Measurements from ENCODE around the gene P4HTM. TPM values are rescaled to one million over a fixed set of nuclear protein-coding genes. Genes with fewer than 3 reads are reported as not detected.

Gene P4HTM
- total and polyA plus RNA-seq, 2 donors (not counting 1 experiment from before 2014, with no cell fraction given) = 48.5 to 70.6 TPM

DNA sequence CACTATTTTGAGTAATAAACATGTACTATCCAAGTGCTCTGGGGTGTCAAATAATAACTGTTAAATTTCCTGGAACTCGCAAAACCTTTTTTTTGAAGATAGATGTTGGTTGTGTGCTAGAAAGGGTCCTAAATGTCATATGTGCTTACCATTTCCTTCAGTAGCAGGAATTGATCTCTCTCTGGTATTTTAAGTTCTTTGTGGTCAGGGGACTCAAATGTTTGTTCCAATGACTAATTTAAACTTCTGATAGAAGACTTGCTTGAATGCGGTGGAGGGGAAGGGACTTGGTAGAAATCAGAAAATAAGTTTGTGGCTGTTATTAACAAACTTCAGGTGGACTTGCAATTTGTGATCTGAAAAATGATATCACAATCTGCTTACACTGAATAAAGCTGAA lies 44.6 kb upstream of the P4HTM start:
- TF ChIP-seq EZH2 (IDR thresholded peaks at IDR 0.05; ENCODE audit: borderline replicate concordance, insufficient read depth, low read depth, low read length, poor library complexity, severe bottlenecking) = no peak
- TF ChIP-seq, protein P1, sequence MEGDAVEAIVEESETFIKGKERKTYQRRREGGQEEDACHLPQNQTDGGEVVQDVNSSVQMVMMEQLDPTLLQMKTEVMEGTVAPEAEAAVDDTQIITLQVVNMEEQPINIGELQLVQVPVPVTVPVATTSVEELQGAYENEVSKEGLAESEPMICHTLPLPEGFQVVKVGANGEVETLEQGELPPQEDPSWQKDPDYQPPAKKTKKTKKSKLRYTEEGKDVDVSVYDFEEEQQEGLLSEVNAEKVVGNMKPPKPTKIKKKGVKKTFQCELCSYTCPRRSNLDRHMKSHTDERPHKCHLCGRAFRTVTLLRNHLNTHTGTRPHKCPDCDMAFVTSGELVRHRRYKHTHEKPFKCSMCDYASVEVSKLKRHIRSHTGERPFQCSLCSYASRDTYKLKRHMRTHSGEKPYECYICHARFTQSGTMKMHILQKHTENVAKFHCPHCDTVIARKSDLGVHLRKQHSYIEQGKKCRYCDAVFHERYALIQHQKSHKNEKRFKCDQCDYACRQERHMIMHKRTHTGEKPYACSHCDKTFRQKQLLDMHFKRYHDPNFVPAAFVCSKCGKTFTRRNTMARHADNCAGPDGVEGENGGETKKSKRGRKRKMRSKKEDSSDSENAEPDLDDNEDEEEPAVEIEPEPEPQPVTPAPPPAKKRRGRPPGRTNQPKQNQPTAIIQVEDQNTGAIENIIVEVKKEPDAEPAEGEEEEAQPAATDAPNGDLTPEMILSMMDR (IDR thresholded peaks at IDR 0.05) = no peak
- no peak overlapping the region for H3K4me2 ChIP-seq (replicated peaks; ENCODE audit: low read depth, low read length, poor library complexity, severe bottlenecking)
- ChIA-PET POLR2A (no interaction called here), CTCF (interaction anchor here (1.2 kb wide), 1 partner anchor 209 kb away, joined by 4 read pairs; no protein-coding TSS in a partner anchor)
- 50% methylated on average over 1 of the region's 2 CpGs for WGBS (ENCODE audit: insufficient coverage)
- H3K36me3 ChIP-seq (replicated peaks in 1 of 2; ENCODE audit: control extremely low read depth in 1 of 2, control insufficient read depth in 1 of 2, extremely low read depth in 1 of 2, insufficient read depth in 2 of 2, low read length in 1 of 2) = peaks cover 3 to 12% of the 10 kb centered on the region in 2 experiments
- Mint-ChIP-seq H3K4me3 (no peak overlapping the region), H3K4me1 (peaks cover 24% of the 10 kb centered on the region), H3K9me3 (ENCODE audit: insufficient read depth) (no peaks in the 10 kb centered on the region), H3K27me3 (no peaks in the 10 kb centered on the region), H3K27ac (peak overlapping the region; percentile 2)
- peaks cover 23% of the 10 kb centered on the region for H3K79me2 ChIP-seq (ENCODE audit: control insufficient read depth, insufficient read depth, low read length)
- no peak overlapping the region for H2AFZ ChIP-seq (ENCODE audit: insufficient read depth, low read depth, low read length, poor library complexity, severe bottlenecking)
- no peaks in the 10 kb centered on the region for H3K27me3 ChIP-seq (replicated peaks in 1 of 4; ENCODE audit: control extremely low read depth in 1 of 4, control insufficient read depth in 3 of 4, insufficient read depth in 4 of 4, low read length in 3 of 4)
- peak overlapping the region in 1 of 2 donors; percentile 3 for H3K27ac ChIP-seq (ENCODE audit: low read length in 2 of 2)
- ATAC-seq (ENCODE audit: low read depth) (no peak), DNase-seq (no peak)
- no peak overlapping the region for H3K4me3 ChIP-seq (ENCODE audit: control extremely low read depth in 1 of 5, extremely low read depth in 1 of 5, insufficient read depth in 1 of 5, low read depth in 2 of 5, low read length in 4 of 5)
- no peak overlapping the region for H3K9ac ChIP-seq (ENCODE audit: low read length)
- H4K20me1 ChIP-seq (ENCODE audit: control insufficient read depth, insufficient read depth, low read length, poor library complexity, severe bottlenecking) = peaks cover 4% of the 10 kb centered on the region
- intact Hi-C loops (cut with micrococcal nuclease) = no loop called here
- H3K4me1 ChIP-seq (ENCODE audit: control insufficient read depth in 2 of 2, insufficient read depth in 2 of 2, low read length in 2 of 2) = peaks cover 0 to 7% of the 10 kb centered on the region in 2 donors
- H3K9me3 ChIP-seq (ENCODE audit: control extremely low read depth in 1 of 3, control insufficient read depth in 2 of 3, insufficient read depth in 1 of 3, low read length in 2 of 3) = no peaks in the 10 kb centered on the region

DNA sequence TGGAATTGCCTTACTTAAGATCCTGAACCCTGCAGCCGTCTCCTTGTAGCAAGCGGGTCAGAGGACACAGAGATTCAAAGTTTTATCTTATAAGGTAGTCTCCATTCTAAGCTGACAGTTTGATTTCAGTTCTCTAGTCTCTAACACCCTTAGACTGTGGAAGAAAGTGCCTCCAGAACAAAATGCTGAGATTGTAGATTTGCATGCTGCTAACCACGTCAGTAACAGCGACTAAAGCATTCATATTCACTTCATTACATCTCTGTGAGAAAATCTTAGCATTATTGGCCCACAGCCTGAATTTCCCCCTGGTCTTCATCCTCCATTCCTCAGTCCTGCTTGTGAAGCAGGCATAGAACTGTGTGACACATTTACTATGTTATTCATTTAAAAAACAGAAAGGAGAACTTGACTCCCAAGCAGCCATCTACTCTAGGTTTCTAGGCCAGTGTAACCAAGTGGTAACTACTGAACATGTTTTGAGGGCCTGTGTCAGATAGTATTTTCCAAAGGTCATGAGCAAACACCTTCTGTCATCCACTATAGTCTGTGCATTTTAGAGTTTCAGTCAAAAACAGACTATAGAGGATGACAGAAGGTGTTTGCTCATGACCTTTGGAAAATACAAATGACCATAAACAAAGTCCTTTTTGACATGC lies 44.0 kb upstream of the P4HTM start:
- Histone ChIP-seq H2AFZ (ENCODE audit: insufficient read depth, low read depth, low read length, poor library complexity, severe bottlenecking) (no peak overlapping the region), H3K27ac (ENCODE audit: low read length in 2 of 2) (peak overlapping the region in 1 of 2 donors; percentile 5), H3K4me2 (replicated peaks; ENCODE audit: low read depth, low read length, poor library complexity, severe bottlenecking) (no peak overlapping the region), H3K4me3 (ENCODE audit: control extremely low read depth in 1 of 5, extremely low read depth in 1 of 5, insufficient read depth in 1 of 5, low read depth in 2 of 5, low read length in 4 of 5) (no peak overlapping the region), H3K79me2 (ENCODE audit: control insufficient read depth, insufficient read depth, low read length) (peaks cover 25% of the 10 kb centered on the region), H3K4me1 (ENCODE audit: control insufficient read depth in 2 of 2, insufficient read depth in 2 of 2, low read length in 2 of 2) (peaks cover 0 to 7% of the 10 kb centered on the region in 2 donors), H3K27me3 (replicated peaks in 1 of 4; ENCODE audit: control extremely low read depth in 1 of 4, control insufficient read depth in 3 of 4, insufficient read depth in 4 of 4, low read length in 3 of 4) (no peaks in the 10 kb centered on the region), H3K9ac (ENCODE audit: low read length) (no peak overlapping the region), H4K20me1 (ENCODE audit: control insufficient read depth, insufficient read depth, low read length, poor library complexity, severe bottlenecking) (peaks cover 4% of the 10 kb centered on the region), H3K9me3 (ENCODE audit: control extremely low read depth in 1 of 3, control insufficient read depth in 2 of 3, insufficient read depth in 1 of 3, low read length in 2 of 3) (no peaks in the 10 kb centered on the region), H3K36me3 (replicated peaks in 1 of 2; ENCODE audit: control extremely low read depth in 1 of 2, control insufficient read depth in 1 of 2, extremely low read depth in 1 of 2, insufficient read depth in 2 of 2, low read length in 1 of 2) (peaks cover 3 to 12% of the 10 kb centered on the region in 2 experiments)
- no peak for TF ChIP-seq EZH2 (IDR thresholded peaks at IDR 0.05; ENCODE audit: borderline replicate concordance, insufficient read depth, low read depth, low read length, poor library complexity, severe bottlenecking)
- TF ChIP-seq, protein P1 (IDR thresholded peaks at IDR 0.05) = no peak
- Mint-ChIP-seq H3K27ac (peak overlapping the region; percentile 28), H3K27me3 (no peaks in the 10 kb centered on the region), H3K9me3 (ENCODE audit: insufficient read depth) (no peaks in the 10 kb centered on the region), H3K4me3 (no peak overlapping the region), H3K4me1 (peaks cover 24% of the 10 kb centered on the region)
- POLR2A ChIA-PET = no interaction called here
- 55% methylated on average over 2 of the region's 4 CpGs for WGBS (ENCODE audit: insufficient coverage)
- ATAC-seq (ENCODE audit: low read depth) (no peak), DNase-seq (no peak)
- intact Hi-C loops (cut with micrococcal nuclease) = no loop called here
- CTCF ChIA-PET = no interaction called here

Data from B cell (primary cell).